Kidney (tissue), 14 donors: Measurements from ENCODE around the gene IMPACT. TPM values are rescaled to one million over a fixed set of nuclear protein-coding genes. Genes with fewer than 3 reads are reported as not detected.

ENCODE experiments used
- DNase-seq, 5 donors: peaks; one replicate each; pipeline ENCODE4 v3.0.0-alpha.2; 2013 to 2020
- FAIRE-seq: peaks from 2 replicates; lab custom pipeline; 2012; peaks lifted over from hg19 to GRCh38; lab: Jason Lieb, UNC
- H3K27ac ChIP-seq, 2 donors: one replicate each; pipeline ENCODE4 v1.7.0; 2013; ENCODE audit warnings: low read depth in 2 of 2, low read length in 2 of 2, inconsistent platforms in 1 of 2
- H3K27me3 ChIP-seq: one replicate; pipeline ENCODE4 v1.7.1; 2013; ENCODE audit warnings: low read length, inconsistent platforms; ENCODE audit not compliant: control insufficient read depth, insufficient read depth
- H3K36me3 ChIP-seq, 3 donors: one replicate each; pipeline versions ENCODE4 v1.7.0 to v1.7.1; 2013; ENCODE audit warnings: low read length in 3 of 3, control low read depth in 1 of 3, inconsistent platforms in 1 of 3; ENCODE audit not compliant: insufficient read depth in 3 of 3, control insufficient read depth in 2 of 3
- H3K4me1 ChIP-seq, 3 donors: one replicate each; pipeline versions ENCODE4 v1.7.0 to v1.7.1; 2013; ENCODE audit warnings: low read length in 3 of 3, inconsistent platforms in 1 of 3, low read depth in 1 of 3; ENCODE audit not compliant: control insufficient read depth in 2 of 3, insufficient read depth in 2 of 3
- H3K4me3 ChIP-seq, 3 donors: one replicate each; pipeline versions ENCODE4 v1.7.0 to v1.8.1; 2013; ENCODE audit warnings: low read length in 3 of 3, control low read depth in 1 of 3, inconsistent platforms in 1 of 3
- H3K9ac ChIP-seq, 3 donors: one replicate each; pipeline versions ENCODE4 v1.7.0 to v1.7.1; 2013; ENCODE audit warnings: low read length in 3 of 3, control low read depth in 1 of 3, inconsistent platforms in 1 of 3
- H3K9me3 ChIP-seq, 3 donors: one replicate each; pipeline versions ENCODE4 v1.7.0 to v1.7.1; 2013; ENCODE audit warnings: low read length in 3 of 3, control low read depth in 1 of 3, inconsistent platforms in 1 of 3; ENCODE audit not compliant: control insufficient read depth in 2 of 3, insufficient read depth in 1 of 3
- CTCF ChIP-seq: IDR thresholded peaks from 3 replicates; pipeline ENCODE4 v1.5.1; 2012; ENCODE audit warnings: mild to moderate bottlenecking, moderate library complexity, borderline replicate concordance; ENCODE audit not compliant: insufficient read depth; ENCODE audit errors: extremely low read depth
- intact Hi-C: fragments of 100-400 bp; cut with DNase I; formaldehyde crosslinking; loops from one replicate; pipeline ENCODE4 v1.11.1; 2022
- polyA plus RNA-seq: library from polyadenylated mRNA; stranded (reverse); fragments of 350-450 nt; fragmentation: Illumina TruSeq; extraction: RNeasy Lipid Tissue Mini Kit (QIAGEN cat#74804); gene quantifications from one replicate; pipeline ENCODE4 v1.2.3, GENCODE V29; 2014; ENCODE audit warnings: low read depth, low replicate concordance; ENCODE audit not compliant: insufficient read depth
- total RNA-seq: library from RNA; stranded (reverse); fragmentation: NEBNext Ultra II Directional; extraction: Animal tissue kit (Norgen Biotek cat#: 25700); gene quantifications from one replicate; pipeline ENCODE4 v1.2.1, GENCODE V29; 2021
- donor health status: control.
- donor health status: control.
- donor health status: control.
- donor health status: control.
- donor health status: control.
- donor health status: DM: yes; HTN: yes; CAD: no.
- donor health status: Normal renal cell carcinoma (clear cell type).

The IMPACT gene
- total and polyA plus RNA-seq, 2 donors from 2014 or later, result 21.7 to 38.0 TPM

- Histone ChIP-seq H3K9me3 (no peaks in the 10 kb centered on the region), H3K36me3 (no peaks in the 10 kb centered on the region), H3K27ac (no peak overlapping the region), H3K4me3 (no peak overlapping the region), H3K9ac (no peak overlapping the region), H3K4me1 (no peaks in the 10 kb centered on the region), H3K27me3 (no peaks in the 10 kb centered on the region)
- intact Hi-C loops, result no loop called here
- FAIRE-seq (no peak), DNase-seq (no peak)
- no peak for TF ChIP-seq CTCF
Observed at GRCh38 chr18:24475926-24476589, 49.6 kb downstream of the IMPACT start.

- DNase-seq, result no peak
- intact Hi-C loops, result no loop called here
Observed at GRCh38 chr18:24479371-24479770, 52.9 kb downstream of the IMPACT start.

GRCh38 chr18:24482821-24483220 is 56.4 kb downstream of the IMPACT start:
- Histone ChIP-seq H3K4me1 (peaks cover 0 to 2% (median under 1%) of the 10 kb centered on the region in 3 donors), H3K27me3 (no peaks in the 10 kb centered on the region), H3K36me3 (no peaks in the 10 kb centered on the region), H3K27ac (no peak overlapping the region), H3K9me3 (no peaks in the 10 kb centered on the region), H3K4me3 (no peak overlapping the region), H3K9ac (no peak overlapping the region)
- DNase-seq, result no peak
- intact Hi-C loops, result no loop called here
- no peak for TF ChIP-seq CTCF
- FAIRE-seq, result no peak

More at GRCh38 chr18:24479371-24479770, 52.9 kb downstream of the IMPACT start:
- Histone ChIP-seq H3K4me1 (no peaks in the 10 kb centered on the region), H3K36me3 (no peaks in the 10 kb centered on the region), H3K4me3 (no peak overlapping the region), H3K27me3 (no peaks in the 10 kb centered on the region), H3K9ac (no peak overlapping the region), H3K9me3 (no peaks in the 10 kb centered on the region), H3K27ac (no peak overlapping the region)
- no peak for FAIRE-seq
- no peak for TF ChIP-seq CTCF
